IPS-20b (cell line): ENCODE measurements around the gene ASXL1.

Experiments
- H3K27ac ChIP-seq: one replicate; pipeline ENCODE4 v1.5.1; 2013; ENCODE audit warnings: low read length
- H3K27me3 ChIP-seq: 2 replicates; pipeline ENCODE4 v1.6.1; 2013; ENCODE audit warnings: mild to moderate bottlenecking, low read length, inconsistent platforms; ENCODE audit not compliant: insufficient read depth
- H3K36me3 ChIP-seq: 2 replicates; pipeline ENCODE4 v1.6.1; 2013; ENCODE audit warnings: low read depth, mild to moderate bottlenecking, inconsistent platforms, low read length, moderate library complexity; ENCODE audit not compliant: insufficient read depth
- H3K4me1 ChIP-seq: 2 replicates; pipeline ENCODE4 v1.6.1; 2013; ENCODE audit warnings: mild to moderate bottlenecking, control low read depth, inconsistent platforms, low read length, moderate library complexity; ENCODE audit not compliant: insufficient read depth
- H3K4me3 ChIP-seq: 2 replicates; pipeline ENCODE4 v1.5.1; 2013; ENCODE audit warnings: mild to moderate bottlenecking, low read length, inconsistent platforms
- H3K9ac ChIP-seq: 2 replicates; pipeline ENCODE4 v1.6.1; 2013; ENCODE audit warnings: low read depth, mild to moderate bottlenecking, inconsistent platforms, low read length, moderate library complexity
- H3K9me3 ChIP-seq: 2 replicates; pipeline ENCODE4 v1.6.1; 2013; ENCODE audit warnings: mild to moderate bottlenecking, low read depth, low read length, inconsistent platforms; ENCODE audit not compliant: insufficient read depth

ASXL1 gene

GRCh38 chr20:32467506-32468312 is 109.6 kb downstream of the ASXL1 start:
- no peak overlapping the region for H3K27ac ChIP-seq
- peaks cover 3% of the 10 kb centered on the region; the same call in 1 of the 2 replicates for H3K4me1 ChIP-seq
- H3K4me3 ChIP-seq, result no peak overlapping the region
- H3K9ac ChIP-seq, result no peak overlapping the region
- H3K36me3 ChIP-seq, result peaks cover 19% of the 10 kb centered on the region; the same call in 1 of the 2 replicates
- no peaks in the 10 kb centered on the region for H3K9me3 ChIP-seq
- no peaks in the 10 kb centered on the region for H3K27me3 ChIP-seq

- no peak overlapping the region for H3K4me3 ChIP-seq
- peaks cover 3% of the 10 kb centered on the region; the same call in 1 of the 2 replicates for H3K4me1 ChIP-seq
- no peaks in the 10 kb centered on the region for H3K27me3 ChIP-seq
- peaks cover 22% of the 10 kb centered on the region; the same call in 1 of the 2 replicates for H3K36me3 ChIP-seq
- H3K9ac ChIP-seq, result no peak overlapping the region
- no peaks in the 10 kb centered on the region for H3K9me3 ChIP-seq
- no peak overlapping the region for H3K27ac ChIP-seq
These were observed 110.1 kb downstream of the ASXL1 start for GRCh38 chr20:32468313-32468640.

- peaks cover 3% of the 10 kb centered on the region; the same call in 1 of the 2 replicates for H3K4me1 ChIP-seq
- H3K27ac ChIP-seq, result no peak overlapping the region
- H3K27me3 ChIP-seq, result no peaks in the 10 kb centered on the region
- peaks cover 27% of the 10 kb centered on the region; the same call in 1 of the 2 replicates for H3K36me3 ChIP-seq
- H3K9ac ChIP-seq, result no peak overlapping the region
- no peaks in the 10 kb centered on the region for H3K9me3 ChIP-seq
- no peak overlapping the region for H3K4me3 ChIP-seq
These were observed 110.7 kb downstream of the ASXL1 start for GRCh38 chr20:32468860-32469259.

GRCh38 chr20:32470025-32470861 is 112.1 kb downstream of the ASXL1 start:
- H3K9me3 ChIP-seq, result no peaks in the 10 kb centered on the region
- H3K27me3 ChIP-seq, result no peaks in the 10 kb centered on the region
- no peak overlapping the region for H3K27ac ChIP-seq
- H3K4me3 ChIP-seq, result no peak overlapping the region
- H3K4me1 ChIP-seq, result peaks cover 11% of the 10 kb centered on the region; the same call in 1 of the 2 replicates
- H3K36me3 ChIP-seq, result peaks cover 32% of the 10 kb centered on the region; the same call in 1 of the 2 replicates
- H3K9ac ChIP-seq, result peak overlapping the region; percentile 21; the same call in 1 of the 2 replicates

- no peak overlapping the region for H3K4me3 ChIP-seq
These were observed 112.8 kb downstream of the ASXL1 start for GRCh38 chr20:32470940-32471339.

GRCh38 chr20:32472581-32473207 is 114.6 kb downstream of the ASXL1 start:
- H3K27me3 ChIP-seq, result no peaks in the 10 kb centered on the region
- H3K4me3 ChIP-seq, result no peak overlapping the region
- H3K36me3 ChIP-seq, result peaks cover 32% of the 10 kb centered on the region; the same call in 1 of the 2 replicates
- H3K4me1 ChIP-seq, result peaks cover 30% of the 10 kb centered on the region
- H3K9ac ChIP-seq, result no peak overlapping the region
- no peaks in the 10 kb centered on the region for H3K9me3 ChIP-seq
- H3K27ac ChIP-seq, result no peak overlapping the region

More at GRCh38 chr20:32470940-32471339, 112.8 kb downstream of the ASXL1 start:
- Histone ChIP-seq H3K27me3 (no peaks in the 10 kb centered on the region), H3K4me1 (peaks cover 17% of the 10 kb centered on the region; the same call in 1 of the 2 replicates), H3K36me3 (peaks cover 32% of the 10 kb centered on the region; the same call in 1 of the 2 replicates), H3K9me3 (no peaks in the 10 kb centered on the region), H3K27ac (no peak overlapping the region), H3K9ac (peak overlapping the region; percentile 21; the same call in 1 of the 2 replicates)

- H3K36me3 ChIP-seq, result peaks cover 32% of the 10 kb centered on the region; the same call in 1 of the 2 replicates
- H3K9ac ChIP-seq, result peak overlapping the region; percentile 21; the same call in 1 of the 2 replicates
- H3K9me3 ChIP-seq, result no peaks in the 10 kb centered on the region
- H3K27me3 ChIP-seq, result no peaks in the 10 kb centered on the region
- H3K27ac ChIP-seq, result no peak overlapping the region
- peaks cover 30% of the 10 kb centered on the region for H3K4me1 ChIP-seq
- no peak overlapping the region for H3K4me3 ChIP-seq
These were observed 115.3 kb downstream of the ASXL1 start for GRCh38 chr20:32473231-32474008.

- peaks cover 32% of the 10 kb centered on the region; the same call in 1 of the 2 replicates for H3K36me3 ChIP-seq
- peaks cover 30% of the 10 kb centered on the region for H3K4me1 ChIP-seq
- H3K4me3 ChIP-seq, result no peak overlapping the region
- H3K9ac ChIP-seq, result peak overlapping the region; percentile 40; the same call in 1 of the 2 replicates
- H3K27me3 ChIP-seq, result no peaks in the 10 kb centered on the region
- no peak overlapping the region for H3K27ac ChIP-seq
- no peaks in the 10 kb centered on the region for H3K9me3 ChIP-seq
These were observed 116.0 kb downstream of the ASXL1 start for GRCh38 chr20:32474009-32474716.

- H3K9me3 ChIP-seq, result no peaks in the 10 kb centered on the region
- peaks cover 29% of the 10 kb centered on the region for H3K4me1 ChIP-seq
- no peak overlapping the region for H3K27ac ChIP-seq
- peaks cover 32% of the 10 kb centered on the region; the same call in 1 of the 2 replicates for H3K36me3 ChIP-seq
- peak overlapping the region; percentile 40; the same call in 1 of the 2 replicates for H3K9ac ChIP-seq
- no peak overlapping the region for H3K4me3 ChIP-seq
- no peaks in the 10 kb centered on the region for H3K27me3 ChIP-seq
These were observed 116.5 kb downstream of the ASXL1 start for GRCh38 chr20:32474717-32474966.

- peaks cover 32% of the 10 kb centered on the region; the same call in 1 of the 2 replicates for H3K36me3 ChIP-seq
- peak overlapping the region; percentile 86 for H3K27ac ChIP-seq
- H3K9me3 ChIP-seq, result no peaks in the 10 kb centered on the region
- H3K27me3 ChIP-seq, result no peaks in the 10 kb centered on the region
- H3K4me3 ChIP-seq, result peak overlapping the region; percentile 43; the same call in 1 of the 2 replicates
- H3K4me1 ChIP-seq, result peaks cover 32% of the 10 kb centered on the region
- H3K9ac ChIP-seq, result peak overlapping the region; percentile 40
These were observed 117.1 kb downstream of the ASXL1 start for GRCh38 chr20:32474967-32475811.
